ENCODE results near the gene GLI3.

GRCh38 chr7:42100156-42100508 lies 136.9 kb downstream of the GLI3 start:
- TF ChIP-seq POLR2A (IDR thresholded peaks at IDR 0.05) (no peak), CTCF (IDR thresholded peaks at IDR 0.05) (no peak)
